HG03558 (cell line): Measurements from ENCODE around the gene CADPS2.

Experiments used
- ATAC-seq: cut with Tn5 transposase; IDR thresholded peaks from one replicate; pipeline ENCODE4 v1.9.1; 2021; ENCODE audit warnings: moderate number of reproducible peaks; ENCODE audit not compliant: unreplicated experiment; ENCODE audit errors: extremely low read depth

The CADPS2 gene

DNA sequence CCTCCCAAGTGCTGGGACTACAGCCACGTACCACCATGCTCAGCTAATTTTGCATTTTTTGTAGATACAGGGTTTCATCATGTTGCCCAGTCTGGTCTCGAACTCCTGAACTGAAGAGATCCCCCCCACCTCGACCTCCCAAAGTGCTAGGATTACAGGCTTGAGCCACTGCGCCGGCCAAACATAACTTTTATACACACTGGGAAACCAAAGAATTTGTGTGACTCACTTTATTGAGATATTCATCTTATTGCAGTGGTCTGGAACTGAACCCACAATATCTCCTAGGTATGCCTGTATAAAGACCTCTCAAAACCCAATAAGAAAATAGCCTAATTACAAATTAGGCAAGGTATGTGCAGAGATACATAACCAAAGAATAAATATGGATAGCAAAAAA, 399.1 kb downstream of the CADPS2 start:
- ATAC-seq = no peak

GRCh38 chr7:122485856-122486255, 400.4 kb downstream of the CADPS2 start:
- no peak for ATAC-seq

- ATAC-seq = no peak
Measured at GRCh38 chr7:122482212-122482611, 404.0 kb downstream of the CADPS2 start.

GRCh38 chr7:122470859-122471258, 415.4 kb downstream of the CADPS2 start:
- no peak for ATAC-seq

- no peak for ATAC-seq
Measured at GRCh38 chr7:122468945-122469344, 417.3 kb downstream of the CADPS2 start.

DNA sequence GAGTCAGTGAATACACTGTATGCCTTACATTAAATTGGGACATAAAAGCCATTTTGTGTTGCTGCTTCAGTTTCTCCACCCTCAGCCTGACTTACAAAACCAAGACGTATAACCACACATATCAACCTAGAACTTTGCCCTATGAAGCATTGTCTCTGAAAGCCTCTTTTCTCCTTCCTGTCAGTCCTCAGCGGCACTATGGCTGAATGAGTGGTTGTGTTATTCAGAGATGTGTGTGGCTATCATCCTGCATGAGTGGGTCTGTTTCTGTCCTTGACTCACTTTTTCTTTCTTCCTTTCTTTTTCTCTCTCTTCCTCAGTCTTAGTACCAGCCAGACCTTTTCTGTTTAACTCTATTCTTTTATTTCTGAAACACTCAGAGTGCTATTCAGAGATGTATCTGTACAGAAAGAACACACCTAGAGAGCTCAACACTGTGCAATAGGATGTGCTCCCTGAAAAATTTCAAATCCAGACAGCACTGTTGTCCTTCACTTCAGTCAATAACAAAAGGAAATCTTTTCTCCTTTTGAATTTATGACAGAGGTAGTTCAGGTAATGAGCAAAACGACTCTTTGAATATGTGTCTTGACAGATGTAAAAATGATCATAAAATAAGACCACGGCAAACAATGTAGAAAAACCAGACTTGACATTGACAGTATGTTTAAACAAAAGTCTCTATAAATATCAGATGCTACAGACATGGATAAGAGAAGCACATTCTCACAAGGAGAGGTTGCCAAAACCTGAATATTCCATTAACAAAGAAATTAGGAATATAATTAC, 418.4 kb downstream of the CADPS2 start:
- no peak for ATAC-seq

GRCh38 chr7:122465296-122465695, 421.0 kb downstream of the CADPS2 start:
- ATAC-seq = no peak

GRCh38 chr7:122463631-122464030, 422.6 kb downstream of the CADPS2 start:
- ATAC-seq = no peak

- no peak for ATAC-seq
Measured at GRCh38 chr7:122460936-122461335, 425.3 kb downstream of the CADPS2 start.

DNA sequence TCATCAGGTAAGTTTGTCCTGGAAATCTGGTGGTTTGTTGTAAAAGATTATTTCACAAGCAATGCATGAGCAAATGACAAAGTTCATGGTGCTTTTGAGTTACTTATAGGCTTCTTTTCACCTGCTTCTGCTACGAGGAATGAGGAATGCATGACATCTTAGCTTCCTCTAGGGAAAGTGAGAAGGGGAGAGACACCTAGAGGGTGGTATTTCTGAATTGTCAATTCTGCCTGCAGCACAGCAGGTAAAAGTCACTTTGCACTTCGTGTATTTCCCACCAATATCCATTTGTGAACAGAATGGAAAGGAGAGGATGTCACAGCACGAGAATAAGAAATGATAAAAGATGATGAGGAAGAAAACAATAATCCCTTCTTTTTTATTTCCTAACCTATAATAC, 428.3 kb downstream of the CADPS2 start:
- no peak for ATAC-seq

- no peak for ATAC-seq
Measured at GRCh38 chr7:122457325-122457724, 428.9 kb downstream of the CADPS2 start.

DNA sequence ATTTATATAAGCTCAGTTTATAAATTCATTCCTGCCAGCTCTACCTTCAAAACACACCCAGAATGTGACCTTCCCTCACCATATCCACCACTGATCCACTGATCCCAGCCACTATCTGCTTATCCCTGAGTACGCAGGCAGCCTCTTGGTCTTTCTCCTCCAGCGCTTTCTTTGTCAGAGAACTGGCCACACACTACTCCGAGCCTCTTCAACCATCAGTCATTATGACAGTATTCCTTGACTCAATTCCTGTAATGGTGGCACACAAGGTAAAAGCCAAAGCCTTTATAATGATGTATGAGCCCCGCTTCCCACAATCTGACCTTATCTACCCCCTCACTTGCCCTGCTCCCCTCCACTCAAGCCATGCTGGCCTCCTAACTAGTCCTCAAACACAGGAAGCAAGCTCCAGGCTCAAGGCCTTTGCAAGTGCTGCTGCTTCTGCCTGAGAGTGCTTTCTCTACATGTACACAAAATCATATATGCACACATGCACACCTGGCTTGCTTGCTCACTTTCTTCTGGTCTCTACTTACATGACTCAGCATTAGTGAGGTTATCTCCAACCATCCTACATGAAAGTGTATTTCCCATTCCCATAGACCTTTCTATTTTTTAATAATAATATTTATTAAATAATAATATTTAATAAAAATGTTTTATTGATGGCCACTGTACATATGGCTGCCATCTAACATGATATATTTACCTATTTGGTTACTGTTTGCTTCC, 431.3 kb downstream of the CADPS2 start:
- ATAC-seq = no peak

GRCh38 chr7:122453432-122453831, 432.8 kb downstream of the CADPS2 start:
- ATAC-seq = no peak

GRCh38 chr7:122448893-122449589, 437.2 kb downstream of the CADPS2 start:
- no peak for ATAC-seq

GRCh38 chr7:122442929-122443328, 443.3 kb downstream of the CADPS2 start:
- ATAC-seq = no peak

GRCh38 chr7:122438492-122438891, 447.8 kb downstream of the CADPS2 start:
- ATAC-seq = no peak

DNA sequence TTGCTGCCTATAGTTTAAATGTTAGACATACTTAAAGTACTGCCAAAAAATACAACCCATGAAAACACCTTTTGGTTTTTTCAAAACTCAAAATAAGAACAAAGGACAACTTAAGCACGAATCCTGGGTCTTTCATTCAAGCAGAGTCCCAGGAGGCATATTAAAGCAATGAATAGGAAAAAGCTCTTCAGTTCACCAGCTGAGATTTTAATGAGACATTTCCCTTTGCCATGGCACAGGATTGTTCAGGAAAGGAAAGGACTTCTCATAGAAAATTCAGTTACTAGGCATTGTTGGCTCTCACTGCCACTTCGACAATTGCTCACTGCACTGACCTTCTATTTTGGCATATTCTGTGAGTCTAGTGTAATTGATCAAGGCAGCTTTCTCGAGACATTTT, 448.3 kb downstream of the CADPS2 start:
- no peak for ATAC-seq

- ATAC-seq = no peak
Measured at GRCh38 chr7:122433765-122434164, 452.5 kb downstream of the CADPS2 start.

GRCh38 chr7:122430710-122431109, 455.6 kb downstream of the CADPS2 start:
- ATAC-seq = no peak

DNA sequence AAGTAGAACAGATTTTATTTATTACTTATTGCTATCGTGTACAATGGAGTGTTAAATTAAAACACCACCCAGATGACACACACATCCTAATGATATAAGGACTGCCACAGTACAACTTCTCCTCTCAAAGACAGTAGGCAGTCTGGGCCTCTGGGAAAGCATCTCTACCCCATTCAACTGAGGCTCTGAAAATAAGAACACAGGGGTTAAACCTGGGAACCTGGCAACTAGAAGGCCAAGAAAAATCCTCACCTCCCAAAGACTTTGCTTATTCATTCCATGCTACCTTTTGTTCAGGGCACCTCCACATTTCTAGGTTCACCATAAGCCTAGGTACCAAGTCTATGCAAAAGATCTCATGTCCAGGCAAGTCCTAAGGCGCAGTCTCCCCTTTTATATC, 456.3 kb downstream of the CADPS2 start:
- ATAC-seq = no peak

DNA sequence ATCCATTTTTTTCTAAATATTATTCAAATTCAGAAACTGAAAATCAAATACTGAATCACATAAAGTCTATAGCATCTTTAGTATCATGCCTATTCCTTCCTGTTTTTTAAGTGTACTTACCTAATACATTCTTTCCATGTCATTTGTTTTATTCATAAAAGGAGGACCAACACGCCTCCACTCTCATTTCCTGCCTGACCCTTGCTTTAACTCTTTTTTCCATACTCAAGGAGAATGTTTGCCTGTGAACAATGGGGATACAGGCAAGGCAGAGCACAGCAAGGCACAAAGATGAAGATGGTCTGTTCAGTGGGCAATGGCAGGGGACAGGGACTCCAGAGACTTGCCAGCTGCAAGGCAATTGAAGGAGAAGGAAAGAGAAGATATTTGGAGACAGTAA, 460.5 kb downstream of the CADPS2 start:
- ATAC-seq = no peak
